Right lobe of liver (tissue), 6 donors: ENCODE measurements around the gene SMG7. TPM values are rescaled to one million over a fixed set of nuclear protein-coding genes. Genes with fewer than 3 reads are reported as not detected.

Source experiments
- ATAC-seq, 4 donors: fragments of 200-7000 bp; cut with Tn5 transposase; one replicate each; pipeline ENCODE4 v1.9.1; 2020; ENCODE audit warnings: mild to moderate bottlenecking in 4 of 4, moderate library complexity in 4 of 4
- DNase-seq, 3 donors: peaks; one replicate each; pipeline ENCODE4 v3.0.0-alpha.2; 2020
- H3K27ac ChIP-seq, 3 donors: fragments of 200-600 bp; one replicate each; pipeline ENCODE4 v1.8.0; 2022
- H3K27me3 ChIP-seq, 2 donors: fragments of 200-600 bp; one replicate each; pipeline ENCODE4 v1.8.0; 2022
- H3K36me3 ChIP-seq, 4 donors: fragments of 200-600 bp; sonication (generic) in 1 of 4; one replicate each; pipeline versions ENCODE4 v1.5.1 to v1.8.0; 2017 to 2022; ENCODE audit warnings: control low read depth in 1 of 4
- H3K4me1 ChIP-seq, 4 donors: fragments of 200-600 bp; sonication (generic) in 1 of 4; one replicate each; pipeline versions ENCODE4 v1.5.1 to v1.8.0; 2017 to 2022; ENCODE audit warnings: control low read depth in 1 of 4
- H3K4me3 ChIP-seq, 3 donors: fragments of 200-600 bp; one replicate each; pipeline ENCODE4 v1.8.0; 2022
- H3K9me3 ChIP-seq, 4 donors: fragments of 200-600 bp; sonication (generic) in 1 of 4; one replicate each; pipeline versions ENCODE4 v1.5.1 to v1.8.0; 2017 to 2022; ENCODE audit warnings: control low read depth in 1 of 4
- POLR2A ChIP-seq: fragments of 450-650 bp; IDR thresholded peaks from one replicate; pipeline ENCODE4 v1.6.1; 2017; ENCODE audit warnings: antibody characterized with exemption, mild to moderate bottlenecking
- WGBS: methylation state at CpG from one replicate; pipeline ENCODE4 v1.1.6; 2018; ENCODE audit warnings: low coverage, low lambda C conversion rate; ENCODE audit not compliant: insufficient coverage; ENCODE audit errors: missing lambda C conversion rate; 5-methylcytosine and 5-hydroxymethylcytosine counted together
- intact Hi-C, 2 donors: fragments of 100-400 bp; cut with DNase I; formaldehyde crosslinking; loops; one replicate each; pipeline versions ENCODE4 v1.11.2 to v1.14.1; 2022
- total RNA-seq, 6 experiments: library from RNA; depleted of rRNA in 2 of 6; stranded (reverse); fragments of >200 nt in 2 of 6; fragmentation: NEBNext Ultra II Directional in 3 of 6; extraction: Animal tissue kit (Norgen Biotek cat#: 25700) in 3 of 6; gene quantifications; one replicate each; pipeline versions ENCODE4 v1.1.0 to v1.2.4, GENCODE V29; 2016 to 2023
- TF ChIP-seq, protein P1 (sequence below), 4 donors: fragments of 200-600 bp in 3 of 4; fragments of 450-650 bp in 1 of 4; IDR thresholded peaks; one replicate each; pipeline versions ENCODE4 v1.5.1 to v1.8.0; 2016 to 2022; ENCODE audit warnings: antibody characterized with exemption in 4 of 4, mild to moderate bottlenecking in 2 of 4
- donor health status: DM: no; HTN: yes; CAD: no.
- donor health status: DM: no; HTN: no; CAD: no.
- donor health status: DM: no; HTN: no; CAD: no.
- donor health status: DM: no; HTN: yes; CAD: no.
- donor health status: DM: no; HTN: yes; CAD: no.

The SMG7 gene
- total RNA-seq, 6 experiments from 2014 or later = 23.5 to 35.3 (median 25.2) TPM

DNA sequence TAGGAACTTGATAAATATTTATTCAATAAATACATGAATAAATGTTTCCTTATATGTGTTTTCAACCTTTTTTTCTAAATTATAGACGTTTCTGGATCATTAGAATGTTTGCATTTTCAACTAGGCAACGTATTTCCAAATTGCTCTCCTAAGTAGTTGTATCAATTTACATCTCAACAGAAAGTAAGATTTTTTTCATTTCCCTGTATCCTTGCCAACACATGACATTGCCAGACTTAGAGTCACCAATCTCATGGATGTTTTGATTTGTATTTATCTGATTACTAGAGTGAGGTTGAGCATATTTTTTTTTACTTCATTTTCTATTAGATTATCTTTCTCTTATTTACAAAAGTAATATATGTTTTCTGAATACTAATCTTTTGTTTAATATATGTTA is 22.2 kb upstream of the SMG7 start:
- H3K27ac ChIP-seq = no peak overlapping the region
- no peak for DNase-seq
- no peak overlapping the region for H3K4me3 ChIP-seq
- H3K36me3 ChIP-seq = no peaks in the 10 kb centered on the region
- 29% methylated on average over 2 of the region's 2 CpGs for WGBS
- no peaks in the 10 kb centered on the region for H3K9me3 ChIP-seq
- no peaks in the 10 kb centered on the region for H3K4me1 ChIP-seq
- no peak for TF ChIP-seq POLR2A
- TF ChIP-seq, protein P1, sequence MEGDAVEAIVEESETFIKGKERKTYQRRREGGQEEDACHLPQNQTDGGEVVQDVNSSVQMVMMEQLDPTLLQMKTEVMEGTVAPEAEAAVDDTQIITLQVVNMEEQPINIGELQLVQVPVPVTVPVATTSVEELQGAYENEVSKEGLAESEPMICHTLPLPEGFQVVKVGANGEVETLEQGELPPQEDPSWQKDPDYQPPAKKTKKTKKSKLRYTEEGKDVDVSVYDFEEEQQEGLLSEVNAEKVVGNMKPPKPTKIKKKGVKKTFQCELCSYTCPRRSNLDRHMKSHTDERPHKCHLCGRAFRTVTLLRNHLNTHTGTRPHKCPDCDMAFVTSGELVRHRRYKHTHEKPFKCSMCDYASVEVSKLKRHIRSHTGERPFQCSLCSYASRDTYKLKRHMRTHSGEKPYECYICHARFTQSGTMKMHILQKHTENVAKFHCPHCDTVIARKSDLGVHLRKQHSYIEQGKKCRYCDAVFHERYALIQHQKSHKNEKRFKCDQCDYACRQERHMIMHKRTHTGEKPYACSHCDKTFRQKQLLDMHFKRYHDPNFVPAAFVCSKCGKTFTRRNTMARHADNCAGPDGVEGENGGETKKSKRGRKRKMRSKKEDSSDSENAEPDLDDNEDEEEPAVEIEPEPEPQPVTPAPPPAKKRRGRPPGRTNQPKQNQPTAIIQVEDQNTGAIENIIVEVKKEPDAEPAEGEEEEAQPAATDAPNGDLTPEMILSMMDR (IDR thresholded peaks at IDR 0.05) = no peak
- H3K27me3 ChIP-seq = no peaks in the 10 kb centered on the region
- intact Hi-C loops = no loop called here
- no peak for ATAC-seq

DNA sequence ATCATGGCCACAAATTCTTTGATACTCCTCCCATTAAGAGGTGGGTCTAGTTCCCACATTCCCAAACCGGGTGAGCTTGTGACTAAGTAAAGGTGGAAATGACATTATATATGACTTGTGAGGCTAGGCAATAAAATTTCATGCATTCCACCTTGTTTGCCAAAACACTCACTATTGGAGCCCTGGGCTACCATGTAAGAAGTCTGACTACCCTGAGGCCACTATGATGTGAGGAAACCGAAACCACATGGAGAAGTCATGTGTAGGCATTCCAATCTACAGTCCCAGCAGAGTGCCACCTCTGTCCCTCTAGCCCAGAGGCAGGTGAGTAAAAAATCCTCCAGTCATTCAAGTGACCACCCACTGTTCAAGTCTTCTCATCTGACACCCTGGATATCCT is 17.9 kb upstream of the SMG7 start:
- DNase-seq (no peak), ATAC-seq (no peak)
- no peaks in the 10 kb centered on the region for H3K27me3 ChIP-seq
- H3K4me3 ChIP-seq = no peak overlapping the region
- no peak overlapping the region for H3K27ac ChIP-seq
- TF ChIP-seq, protein P1 (IDR thresholded peaks at IDR 0.05) = no peak
- TF ChIP-seq POLR2A = no peak
- H3K36me3 ChIP-seq = no peaks in the 10 kb centered on the region
- intact Hi-C loops = no loop called here
- 40% methylated on average over 1 of the region's 2 CpGs for WGBS
- no peaks in the 10 kb centered on the region for H3K4me1 ChIP-seq
- no peaks in the 10 kb centered on the region for H3K9me3 ChIP-seq

DNA sequence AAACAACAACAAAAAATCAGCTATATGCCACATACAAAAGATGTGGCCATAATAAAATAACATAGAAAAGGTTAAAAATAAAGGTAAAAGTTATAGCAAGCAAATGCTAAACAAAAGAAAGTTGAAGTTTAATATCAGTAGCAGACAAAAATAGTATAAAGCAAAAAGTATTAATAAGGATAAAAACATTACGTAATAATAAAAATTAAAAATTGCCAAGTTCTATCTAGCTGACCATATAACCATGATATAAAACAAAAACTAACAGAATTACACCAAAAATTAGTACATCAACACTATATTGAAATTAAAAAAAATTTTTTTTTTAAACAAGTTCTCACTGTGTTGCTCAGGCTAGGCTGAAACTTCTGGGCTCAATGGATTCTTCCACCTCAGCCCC is 15.5 kb upstream of the SMG7 start:
- no peak for DNase-seq
- intact Hi-C loops = no loop called here

DNA sequence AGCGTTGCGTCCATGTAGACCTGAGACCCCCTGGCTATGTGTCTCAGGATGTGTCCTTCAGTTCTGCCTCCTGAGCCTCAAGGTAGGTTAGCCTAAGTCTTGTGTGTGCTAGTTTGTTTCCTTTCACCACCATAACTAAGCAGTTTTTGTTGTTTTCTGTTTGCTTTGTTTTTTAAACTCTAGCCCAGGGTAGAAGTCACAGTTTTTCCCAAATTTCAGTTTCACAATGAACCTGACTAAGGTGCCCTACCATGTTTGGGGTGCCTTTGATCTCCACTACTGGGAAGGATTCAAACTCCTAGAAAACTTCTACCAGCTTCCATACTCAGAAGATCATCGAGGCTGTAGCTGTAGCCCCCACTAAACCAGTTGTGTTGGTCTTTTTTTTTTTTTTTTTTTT is 14.8 kb upstream of the SMG7 start:
- Histone ChIP-seq H3K27ac (no peak overlapping the region), H3K9me3 (no peaks in the 10 kb centered on the region), H3K27me3 (no peaks in the 10 kb centered on the region), H3K4me3 (no peak overlapping the region), H3K36me3 (no peaks in the 10 kb centered on the region), H3K4me1 (peaks cover 0 to 8% (median 0%) of the 10 kb centered on the region in 4 donors)
- DNase-seq = no peak
- intact Hi-C loops = no loop called here
- 81% methylated on average over 3 of the region's 3 CpGs for WGBS
- TF ChIP-seq POLR2A = no peak
- TF ChIP-seq, protein P1 (IDR thresholded peaks at IDR 0.05) = no peak
- peak; percentile 30 to 77 (median 58) for ATAC-seq

More for the DNA sequence above, 15.5 kb upstream of the SMG7 start:
- no peak for TF ChIP-seq POLR2A
- TF ChIP-seq, protein P1 (IDR thresholded peaks at IDR 0.05) = no peak
- Histone ChIP-seq H3K27me3 (no peaks in the 10 kb centered on the region), H3K4me3 (no peak overlapping the region), H3K4me1 (peaks cover 0 to 8% (median 0%) of the 10 kb centered on the region in 4 donors), H3K9me3 (no peaks in the 10 kb centered on the region), H3K27ac (no peak overlapping the region), H3K36me3 (no peaks in the 10 kb centered on the region)
- WGBS = 100% methylated on average over 1 of the region's 1 CpG
- no peak for ATAC-seq

DNA sequence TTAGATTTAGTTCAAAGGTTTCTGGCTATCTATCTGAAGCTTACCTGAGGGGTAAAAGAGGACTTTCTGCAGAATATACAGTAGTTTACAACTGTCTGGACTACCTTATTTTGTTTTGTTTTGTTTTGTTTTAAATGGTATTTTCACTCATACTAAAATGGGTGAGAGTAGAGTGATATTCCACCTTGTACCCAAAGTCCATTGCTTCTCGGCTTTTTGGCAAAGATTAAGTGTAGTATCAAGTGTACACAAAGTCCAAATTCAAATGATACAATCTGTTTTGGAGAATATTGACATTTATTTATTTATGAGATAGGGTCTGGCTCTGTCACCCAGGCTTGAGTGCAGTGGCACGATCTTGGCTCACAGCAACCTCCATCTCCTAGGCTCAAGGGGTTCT is 11.7 kb upstream of the SMG7 start:
- Histone ChIP-seq H3K36me3 (no peaks in the 10 kb centered on the region), H3K9me3 (no peaks in the 10 kb centered on the region), H3K27ac (peak overlapping the region in 1 of 3 donors; percentile 8), H3K27me3 (no peaks in the 10 kb centered on the region), H3K4me1 (peaks cover 0 to 8% (median 0%) of the 10 kb centered on the region in 4 donors), H3K4me3 (no peak overlapping the region)
- DNase-seq = no peak
- intact Hi-C loops = no loop called here
- TF ChIP-seq, protein P1 (IDR thresholded peaks at IDR 0.05) = no peak
- TF ChIP-seq POLR2A = no peak
- 38% methylated on average over 2 of the region's 2 CpGs for WGBS
- peak; percentile 63 to 85 (median 70) for ATAC-seq
